Activated CD8-positive, alpha-beta memory T cell treated with anti-CD3 and anti-CD28 coated beads, Interleukin-2, amount 50 U/mL, for 24 hours (primary cell): ENCODE results near the gene HEXIM1.
A peak's percentile ranks its signal among the peaks of the same experiment; 100 is the strongest.

Experiments
- DNase-seq: peaks from one replicate; pipeline ENCODE4 v3.0.0-alpha.2; 2020; ENCODE audit errors: extremely low read depth

HEXIM1 gene

DNA sequence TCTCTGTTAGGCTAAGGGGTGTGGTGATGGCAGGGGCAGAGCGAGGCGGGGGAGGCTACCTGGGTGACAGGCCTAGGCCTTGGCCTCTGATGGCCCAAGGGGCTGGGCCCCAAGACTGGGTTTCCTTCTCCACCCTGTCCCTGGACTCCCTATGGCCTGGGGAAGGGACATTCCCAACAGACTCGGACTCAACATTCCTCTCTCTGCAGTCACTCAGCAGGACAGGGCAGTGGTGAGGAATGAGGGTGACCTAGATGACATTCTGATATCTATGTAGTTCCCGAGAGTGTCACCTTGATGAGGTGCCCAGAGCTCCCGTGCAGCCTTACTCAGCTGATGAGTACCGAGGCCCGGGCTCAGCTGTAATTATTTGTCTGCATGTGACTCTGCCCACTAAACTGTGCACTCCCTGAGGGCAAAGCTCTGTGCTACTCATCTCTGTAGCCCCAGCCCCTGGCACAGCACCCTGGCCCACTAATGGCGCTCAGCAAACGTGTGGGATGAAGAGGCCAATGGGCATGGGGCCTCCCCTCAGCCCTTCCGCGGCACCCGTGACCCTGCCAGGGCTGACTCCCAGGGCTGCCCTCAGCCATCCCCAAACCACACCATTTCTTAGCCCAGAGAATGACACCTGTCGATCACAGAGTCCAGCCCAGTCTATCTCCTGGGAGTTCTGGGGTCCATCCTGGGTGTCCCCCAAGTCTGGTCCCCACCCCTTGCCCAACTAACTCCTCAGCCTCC lies 18.2 kb upstream of the HEXIM1 start:
- DNase-seq, result no peak

DNA sequence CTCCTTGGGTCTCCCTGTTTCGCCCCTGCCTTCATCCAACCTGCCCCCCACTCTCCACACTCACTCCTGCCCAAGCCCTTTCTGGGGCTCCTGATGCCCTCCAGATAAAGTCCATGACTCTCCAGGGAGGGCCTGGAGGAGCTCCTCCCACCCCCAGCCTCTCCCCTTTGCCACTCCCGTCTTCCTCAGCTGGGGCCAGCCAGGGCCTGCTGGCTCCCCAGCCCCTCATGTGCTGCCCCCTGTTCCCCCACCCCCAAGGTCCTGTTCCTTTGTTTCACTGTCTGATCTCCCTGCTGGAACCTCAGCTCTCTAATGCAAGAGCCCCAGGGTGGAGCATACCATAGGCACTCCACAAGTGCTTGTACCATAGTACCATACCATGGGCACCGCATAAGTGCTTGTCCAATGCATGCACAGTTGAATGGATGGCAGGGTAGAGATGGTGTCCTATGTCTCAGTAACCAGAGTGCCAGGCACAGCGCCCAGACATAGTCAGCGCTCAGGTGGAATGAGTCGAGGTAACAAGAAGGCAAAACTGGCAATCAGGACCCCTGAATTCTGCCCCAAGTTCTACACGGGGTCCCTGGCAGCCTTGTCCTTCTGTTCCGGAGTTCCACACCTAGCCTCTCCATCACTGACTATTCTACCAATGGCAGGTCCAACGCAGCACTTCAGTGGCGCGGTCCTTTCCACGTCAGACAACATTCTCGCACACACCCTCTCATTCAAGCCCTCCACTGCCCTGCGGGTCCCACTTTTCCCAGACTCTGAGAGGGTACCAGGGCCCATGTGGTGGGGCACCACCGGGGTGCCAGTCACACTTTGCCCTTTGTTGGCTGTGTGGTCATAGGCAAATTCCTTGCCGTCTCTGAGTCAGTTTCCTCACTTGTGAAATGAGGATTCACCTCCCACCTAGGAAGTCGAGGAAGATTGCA lies 17.3 kb upstream of the HEXIM1 start:
- no peak for DNase-seq

DNA sequence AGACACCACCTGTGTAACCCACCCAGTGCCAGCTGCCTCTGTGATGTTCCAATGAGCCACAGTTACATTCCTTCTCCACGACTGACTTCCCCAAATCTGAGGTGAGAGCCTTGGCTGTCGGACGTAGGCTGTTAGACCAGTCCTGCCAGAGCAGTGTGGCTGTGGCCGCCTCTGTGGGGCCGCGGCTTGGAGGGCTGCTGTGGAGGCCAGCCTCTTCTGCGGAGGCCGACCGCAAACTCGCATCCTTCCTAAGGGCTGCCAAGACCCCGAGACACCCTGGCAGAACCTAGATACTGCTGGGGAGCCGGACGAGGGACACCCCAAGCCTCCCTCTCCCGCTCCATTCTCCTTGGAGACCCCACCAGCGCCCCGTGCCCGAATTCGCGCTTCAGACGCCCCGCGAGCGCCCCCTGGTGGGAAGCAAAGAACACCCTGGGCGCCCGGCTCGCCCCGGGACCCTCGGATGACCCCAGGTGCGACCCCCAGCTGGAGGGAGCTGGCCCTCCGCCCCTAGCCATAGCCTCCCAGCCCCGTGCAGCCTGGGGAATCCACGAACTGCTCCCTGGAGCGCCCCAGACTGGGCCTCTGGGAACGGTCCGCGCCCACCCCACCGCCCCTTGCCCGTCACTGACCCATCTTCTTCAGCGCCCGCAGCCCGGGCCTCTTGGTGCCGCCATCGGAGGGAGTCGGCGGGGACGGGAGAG lies 16.5 kb upstream of the HEXIM1 start:
- no peak for DNase-seq

DNA sequence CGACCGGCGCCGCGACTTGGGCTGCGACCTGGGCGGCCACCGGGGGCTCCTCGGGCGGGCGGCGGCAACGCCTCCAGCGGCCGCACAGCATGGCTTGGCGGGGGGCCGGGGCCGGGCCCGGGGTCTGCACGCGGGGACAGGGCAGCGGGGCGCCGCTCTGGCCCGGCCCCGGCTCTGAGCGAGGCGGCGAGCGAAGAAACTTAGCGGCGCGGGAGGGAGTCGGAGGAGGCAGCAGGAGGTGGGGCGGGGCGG lies 16.0 kb upstream of the HEXIM1 start, which contains the start of gene PLCD3:
PLCD3 (minus strand) TSS at position 196 of the 252 bp plus-strand sequence; CDS start at position 91, 105 bp downstream.
- DNase-seq, result no peak

DNA sequence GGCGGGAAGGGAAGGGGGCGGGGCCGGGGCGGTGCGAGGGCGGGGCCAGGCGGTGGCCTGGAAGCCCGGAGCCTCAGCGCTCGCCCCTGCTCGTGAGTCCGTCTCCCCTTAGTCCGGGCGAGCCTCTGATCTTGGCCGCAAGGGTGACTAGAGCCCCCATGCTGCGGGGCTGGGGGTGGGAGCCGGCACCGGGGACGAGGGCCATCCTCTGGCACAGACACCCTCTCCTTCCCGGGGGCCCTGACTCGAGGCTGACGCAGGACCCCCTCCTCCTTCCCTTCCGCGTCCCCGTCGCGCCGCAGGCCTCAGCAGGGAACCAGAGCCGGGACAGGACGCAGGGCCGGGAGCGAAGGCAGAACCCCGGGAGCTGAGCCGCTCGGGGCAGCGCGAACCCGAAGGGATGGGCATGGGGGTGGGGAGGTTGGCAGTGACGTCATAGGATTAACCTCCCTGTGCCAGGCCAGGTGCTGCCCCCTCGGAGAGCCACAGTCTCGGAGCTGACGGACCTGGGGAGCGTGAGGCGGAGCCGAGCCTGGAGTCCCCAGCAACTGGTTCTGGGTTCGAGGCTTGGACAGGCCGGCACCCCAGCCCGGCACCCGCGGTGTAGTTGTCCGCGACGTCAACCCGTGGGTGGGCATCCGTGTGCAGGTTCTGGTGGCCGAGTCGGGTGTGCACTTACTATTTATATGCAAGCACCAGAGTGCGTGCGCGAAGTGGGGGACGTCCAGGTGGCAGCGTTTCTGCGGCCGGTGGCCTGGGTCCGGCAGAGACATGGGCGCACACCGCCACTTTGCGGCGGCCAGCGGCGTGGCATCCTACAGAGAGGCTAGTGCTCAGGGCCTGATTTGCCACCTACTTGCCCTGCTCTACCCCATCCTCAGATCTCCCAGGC lies 15.5 kb upstream of the HEXIM1 start:
- DNase-seq, result no peak

DNA sequence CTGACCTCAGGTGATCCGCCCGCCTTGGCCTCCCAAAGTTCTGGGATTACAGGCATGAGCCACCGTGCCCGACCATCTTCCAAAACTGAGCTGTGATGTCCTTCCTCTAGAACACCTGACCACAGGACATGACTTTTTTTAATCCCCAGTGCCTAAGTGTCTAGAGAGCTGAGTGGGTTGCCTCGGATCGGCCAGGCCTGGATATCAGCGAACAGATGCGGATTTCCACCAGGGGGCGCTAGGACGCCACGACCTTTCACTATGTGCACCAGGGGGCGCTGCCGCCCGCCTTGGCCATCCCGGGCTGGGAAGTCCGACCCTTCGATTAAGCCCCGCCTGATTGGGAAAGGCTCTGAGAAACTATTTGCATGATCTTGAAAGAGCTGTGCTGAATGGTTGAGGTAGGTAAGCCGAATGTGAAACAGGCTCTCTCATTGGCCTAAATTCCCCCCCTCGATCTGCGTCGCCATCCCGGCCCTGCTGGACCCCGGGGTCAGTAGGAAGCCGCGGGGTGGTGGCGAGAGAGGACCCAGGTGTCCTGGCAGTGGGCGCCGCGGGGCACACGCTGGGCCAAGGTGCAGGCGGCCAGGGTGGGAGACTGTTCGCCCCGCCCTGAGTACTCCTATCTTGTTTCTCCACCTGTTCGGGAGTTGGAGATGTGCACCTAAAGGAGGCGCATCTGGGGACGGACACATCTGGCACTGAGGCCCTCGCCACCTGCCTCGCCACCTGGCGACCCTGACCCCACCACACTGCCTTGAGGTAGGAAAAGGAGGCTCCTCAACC lies 12.9 kb upstream of the HEXIM1 start, which contains the start of gene ACBD4:
ACBD4 (plus strand) TSS at position 496 of the 786 bp plus-strand sequence. CDS start 458 bp downstream, outside the sequence.
- DNase-seq, result peak; percentile 90

DNA sequence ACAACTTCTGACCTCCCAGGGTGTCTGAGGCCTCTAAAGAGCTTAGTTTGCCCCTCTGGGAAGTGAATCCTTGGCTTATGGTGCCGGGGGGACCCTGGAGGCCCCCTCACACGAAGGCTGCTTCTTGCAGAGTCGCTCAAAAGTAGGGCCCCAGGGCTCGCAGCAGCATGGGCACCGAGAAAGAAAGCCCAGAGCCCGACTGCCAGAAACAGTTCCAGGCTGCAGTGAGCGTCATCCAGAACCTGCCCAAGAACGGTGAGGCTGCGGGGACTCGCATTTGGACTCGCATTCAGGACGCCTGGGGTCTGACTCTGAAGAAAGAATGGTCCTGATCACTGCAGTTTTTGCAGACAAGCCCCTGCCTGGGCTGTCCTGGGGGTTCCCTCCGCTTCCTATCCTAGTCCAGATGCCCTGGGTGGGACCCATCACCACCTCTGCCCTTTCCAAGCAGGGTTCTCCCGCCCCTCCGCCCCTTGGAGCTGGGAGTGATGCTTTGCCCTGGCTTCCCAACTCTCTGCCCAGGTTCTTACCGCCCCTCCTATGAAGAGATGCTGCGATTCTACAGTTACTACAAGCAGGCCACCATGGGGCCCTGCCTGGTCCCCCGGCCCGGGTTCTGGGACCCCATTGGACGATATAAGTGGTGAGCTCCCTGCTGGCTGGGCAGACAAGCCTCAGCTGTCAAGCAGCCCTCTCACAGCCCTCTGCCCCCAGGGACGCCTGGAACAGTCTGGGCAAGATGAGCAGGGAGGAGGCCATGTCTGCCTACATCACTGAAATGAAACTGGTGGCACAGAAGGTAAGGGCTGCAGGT lies 12.1 kb upstream of the HEXIM1 start:
- DNase-seq, result no peak

DNA sequence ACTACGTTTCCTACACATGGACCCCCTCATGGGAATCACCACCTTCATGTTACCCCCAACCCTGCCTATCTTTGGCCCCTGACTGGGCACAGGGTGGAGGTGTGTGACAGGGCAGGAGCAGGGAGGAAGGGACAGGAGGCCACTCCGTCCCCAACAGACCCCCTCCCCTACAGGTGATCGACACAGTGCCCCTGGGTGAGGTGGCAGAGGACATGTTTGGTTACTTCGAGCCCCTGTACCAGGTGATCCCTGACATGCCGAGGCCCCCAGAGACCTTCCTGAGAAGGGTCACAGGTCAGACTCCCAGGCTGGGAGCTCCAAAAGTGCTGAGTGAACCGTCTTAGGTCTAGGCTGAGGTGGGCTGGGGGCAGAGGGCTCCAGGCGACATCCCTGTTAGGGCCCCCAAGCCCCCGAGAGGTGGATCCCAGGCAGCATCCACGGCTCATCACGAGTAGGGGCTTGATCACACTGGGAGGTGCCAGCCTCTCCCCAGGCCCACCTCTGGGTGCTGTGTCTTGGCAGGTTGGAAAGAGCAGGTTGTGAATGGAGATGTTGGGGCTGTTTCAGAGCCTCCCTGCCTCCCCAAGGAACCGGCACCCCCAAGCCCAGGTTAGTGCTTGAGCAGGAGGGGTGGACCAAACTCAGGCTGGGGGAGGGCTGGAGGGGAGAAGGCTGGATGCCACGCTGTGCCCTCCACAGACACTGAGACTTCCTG lies 11.3 kb upstream of the HEXIM1 start:
- DNase-seq, result no peak

DNA sequence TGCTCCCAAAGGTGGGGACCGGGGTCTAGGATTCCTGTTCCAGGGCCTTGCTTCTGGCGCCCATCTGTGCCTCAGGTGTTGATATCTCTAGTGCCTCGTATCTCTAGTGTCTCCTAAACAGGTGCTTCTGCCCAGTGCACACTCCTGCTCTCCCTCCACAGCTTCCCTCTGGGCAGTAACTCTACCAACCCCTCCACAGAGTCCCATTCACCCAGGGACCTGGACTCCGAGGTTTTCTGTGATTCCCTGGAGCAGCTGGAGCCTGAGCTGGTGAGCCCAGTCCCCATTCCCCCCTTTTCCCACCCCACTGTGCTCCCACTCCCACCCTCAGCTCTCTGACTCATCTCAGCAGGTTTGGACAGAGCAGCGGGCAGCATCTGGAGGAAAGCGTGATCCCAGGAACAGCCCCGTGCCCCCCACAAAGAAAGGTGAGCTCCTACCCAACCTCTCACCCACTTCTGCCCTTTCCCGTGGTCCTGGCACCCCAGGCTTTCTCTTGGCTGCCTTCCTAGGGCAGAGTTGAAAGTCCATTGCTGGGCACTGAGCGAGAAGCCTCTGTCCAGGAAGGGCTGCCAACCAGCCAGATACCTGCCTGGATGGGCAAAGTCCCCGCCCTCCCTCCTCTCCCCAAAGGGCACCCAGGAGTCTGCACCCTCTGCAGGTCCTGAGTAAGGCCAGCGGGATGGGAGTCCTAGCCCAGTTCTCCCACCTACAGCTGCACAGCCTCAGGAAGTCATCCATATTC lies 10.5 kb upstream of the HEXIM1 start:
- no peak for DNase-seq

DNA sequence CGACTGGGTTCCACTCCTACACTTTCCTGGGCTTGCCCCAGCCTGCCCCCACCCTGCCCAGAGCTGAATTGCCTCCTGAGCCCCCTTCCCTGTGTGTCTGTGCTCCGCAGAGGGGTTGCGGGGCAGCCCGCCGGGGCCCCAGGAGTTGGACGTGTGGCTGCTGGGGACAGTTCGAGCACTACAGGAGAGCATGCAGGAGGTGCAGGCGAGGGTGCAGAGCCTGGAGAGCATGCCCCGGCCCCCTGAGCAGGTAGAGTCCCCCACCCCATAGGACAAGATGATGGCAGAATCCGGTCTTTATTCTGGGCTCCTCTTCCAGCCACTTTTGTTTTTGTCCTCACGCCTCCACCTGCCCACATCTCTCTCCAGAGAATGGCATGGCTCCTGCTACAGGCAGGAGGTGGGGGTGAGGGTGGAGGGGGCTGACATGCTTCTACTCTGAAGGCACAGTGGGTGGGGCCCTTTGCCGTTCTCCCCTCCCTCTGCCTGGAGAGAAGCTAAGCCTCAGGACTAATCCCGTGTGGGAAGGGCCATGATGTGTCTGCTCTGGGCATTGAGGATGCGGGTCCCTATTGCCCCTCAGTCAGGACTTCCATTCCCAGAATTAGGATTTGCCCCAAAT lies 9.3 kb upstream of the HEXIM1 start:
- no peak for DNase-seq

DNA sequence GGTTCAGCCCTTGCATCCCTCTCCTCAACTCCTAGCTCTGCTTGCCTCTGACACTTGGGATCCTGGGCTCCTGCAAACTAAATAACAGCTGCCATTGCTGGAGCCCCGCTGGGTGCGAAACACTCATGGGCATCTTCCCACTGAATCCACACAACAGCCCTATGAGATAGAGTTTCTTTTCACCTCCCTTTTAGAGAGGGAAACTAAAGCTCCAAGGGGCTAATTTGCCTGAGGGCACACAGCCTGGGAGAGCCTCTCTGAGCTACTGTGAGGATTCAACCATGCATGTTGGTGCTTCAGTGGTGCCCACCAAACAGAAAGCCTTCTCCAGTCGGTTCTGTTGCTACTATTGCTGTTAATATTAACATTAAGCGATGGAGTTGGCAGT lies 8.7 kb upstream of the HEXIM1 start:
- no peak for DNase-seq

DNA sequence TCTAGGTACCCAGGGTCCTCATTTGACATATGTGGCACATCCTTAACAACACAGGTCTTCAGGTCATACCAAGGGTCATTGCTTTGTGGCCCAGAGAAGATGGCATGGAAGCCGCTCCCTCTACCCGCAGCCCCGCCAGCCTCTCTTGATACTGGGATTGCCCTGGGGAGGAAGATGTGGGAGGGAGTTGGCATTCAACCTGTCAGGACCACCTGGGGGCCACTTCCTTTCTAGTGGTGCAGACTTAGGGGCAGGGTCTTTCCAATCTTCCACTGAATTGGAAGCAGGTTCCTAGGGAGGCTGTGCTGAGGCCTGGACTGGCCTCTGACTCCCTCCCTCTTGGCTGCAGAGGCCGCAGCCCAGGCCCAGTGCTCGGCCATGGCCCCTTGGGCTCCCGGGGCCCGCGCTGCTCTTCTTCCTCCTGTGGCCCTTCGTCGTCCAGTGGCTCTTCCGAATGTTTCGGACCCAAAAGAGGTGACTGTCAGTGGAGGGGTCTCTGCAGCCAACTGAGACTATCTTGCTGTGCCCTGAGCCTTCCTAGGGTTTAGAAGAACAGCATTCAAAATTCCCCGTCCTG lies 5.1 kb upstream of the HEXIM1 start:
- no peak for DNase-seq

DNA sequence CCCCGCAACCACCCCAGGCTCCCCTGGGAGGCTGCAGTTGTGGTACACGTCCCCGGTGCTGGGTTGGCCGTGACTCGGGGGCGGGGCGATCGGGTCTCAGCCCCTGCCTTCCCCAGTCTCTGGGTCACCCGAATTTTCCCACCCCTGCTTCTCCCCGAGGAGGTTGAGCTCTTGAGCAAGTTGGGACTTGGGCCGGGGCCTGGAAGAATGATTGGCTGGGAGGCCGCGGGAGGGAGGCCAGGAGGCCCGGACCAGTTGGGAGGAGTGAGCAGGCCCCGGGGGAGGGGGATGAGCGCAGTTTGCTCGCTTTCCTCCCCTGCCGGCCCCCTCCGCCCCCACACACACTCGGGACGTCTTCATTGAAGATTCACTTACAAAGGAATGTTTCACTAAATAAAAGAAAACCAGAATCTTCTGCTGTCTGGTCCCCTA lies 4.5 kb upstream of the HEXIM1 start:
- no peak for DNase-seq

DNA sequence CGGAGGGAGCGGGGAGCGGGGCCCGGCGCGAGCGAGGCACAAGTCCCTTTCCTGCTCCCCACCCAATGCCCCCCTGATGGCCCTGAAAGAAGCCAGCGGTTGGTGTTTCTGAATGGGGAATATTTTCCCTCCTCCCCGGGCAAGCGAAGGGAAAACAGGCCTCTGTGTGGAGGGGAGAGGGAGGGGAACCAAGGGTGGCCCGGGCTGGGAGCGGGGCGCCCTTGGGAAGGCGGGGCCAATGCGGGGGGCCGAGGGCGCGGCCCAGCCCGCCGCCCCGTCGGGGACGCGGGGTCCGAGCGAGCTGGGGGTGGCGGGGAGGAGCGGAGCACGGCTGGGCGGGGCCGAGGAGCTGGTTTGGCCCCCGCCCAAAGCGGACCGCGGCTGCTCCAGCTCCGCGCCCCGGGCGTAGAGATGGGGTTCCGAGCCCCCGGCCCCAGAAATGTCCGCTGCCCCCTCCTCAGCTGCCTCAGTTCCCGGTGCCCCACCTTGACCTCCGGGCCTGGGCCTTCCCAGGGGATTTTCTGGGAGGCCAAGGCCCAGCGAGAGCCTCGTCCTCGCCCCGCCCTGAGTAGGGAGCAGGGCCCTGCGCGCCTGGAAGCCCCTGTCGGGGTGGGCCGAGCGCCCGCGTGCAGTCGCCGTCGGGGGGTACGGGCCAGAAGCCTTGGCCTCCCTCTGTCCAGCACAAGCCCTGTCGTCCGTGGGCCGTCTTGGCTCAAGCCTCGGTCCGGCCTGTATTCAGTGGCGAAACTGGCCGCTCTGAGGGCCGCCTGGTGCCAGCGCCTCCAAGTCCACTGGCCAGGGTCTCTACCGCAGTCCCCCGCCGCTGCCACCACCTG lies 3.9 kb upstream of the HEXIM1 start:
- DNase-seq, result no peak

DNA sequence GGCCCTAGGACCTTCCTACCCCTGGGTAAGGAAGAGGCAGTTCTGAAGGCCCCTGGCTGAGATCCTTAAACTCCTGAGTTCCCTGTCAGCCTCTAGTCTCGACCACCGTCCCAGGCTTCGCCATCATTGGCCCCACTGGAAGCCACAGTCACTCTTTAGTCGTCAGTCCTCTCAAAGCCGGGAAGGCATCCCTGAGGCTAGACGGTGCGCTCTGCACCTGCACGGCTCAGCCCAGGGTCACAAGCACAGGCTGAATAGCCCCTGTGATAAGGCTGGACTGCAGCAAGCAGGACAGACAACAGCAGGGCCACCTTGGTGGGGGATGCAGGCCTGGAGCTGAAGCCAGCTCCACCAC lies 3.3 kb upstream of the HEXIM1 start:
- DNase-seq, result no peak

DNA sequence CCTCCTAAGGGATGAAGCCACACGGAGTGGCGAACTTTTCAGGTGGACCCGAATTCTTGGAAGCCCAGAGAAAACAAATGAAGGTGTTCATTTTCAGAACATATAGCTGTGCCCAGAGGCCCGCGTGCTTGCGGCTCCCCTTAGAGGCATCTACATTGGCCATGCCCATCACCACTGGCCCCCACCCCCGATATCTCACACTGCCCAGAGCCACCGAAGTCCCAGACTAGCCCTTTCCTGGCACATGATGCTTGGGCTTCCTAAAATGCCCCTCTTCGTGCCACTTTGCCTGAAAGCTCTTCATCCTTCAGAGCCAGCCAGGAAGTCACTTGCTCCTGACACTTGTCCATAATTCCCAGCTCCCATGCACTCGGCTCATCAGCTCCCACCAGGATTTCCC lies 2.1 kb upstream of the HEXIM1 start:
- no peak for DNase-seq

DNA sequence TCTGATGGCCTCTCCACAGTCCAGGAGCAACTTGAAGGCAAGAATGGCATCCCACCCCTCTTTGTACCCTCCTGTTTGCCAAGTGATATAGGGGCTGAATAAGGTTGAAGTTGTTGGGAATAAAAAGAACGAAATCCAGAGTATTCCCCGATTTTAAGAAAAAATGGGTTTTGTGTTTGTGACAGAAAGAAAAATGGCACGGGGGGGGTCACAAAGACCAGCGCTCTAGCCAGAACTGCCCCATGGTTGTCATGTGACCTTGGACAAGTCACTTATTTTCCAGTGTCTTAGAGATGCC lies 1.7 kb upstream of the HEXIM1 start:
- no peak for DNase-seq
